Upper lobe of right lung (tissue), 1 donor: ENCODE results near the gene TSC2. TPM values are rescaled to one million over a fixed set of nuclear protein-coding genes. Genes with fewer than 3 reads are reported as not detected.
"Not testable (repeated sequence)": the region's sequence is repeated elsewhere in the genome, so short reads cannot be mapped to it uniquely, and the experiment has no call there.

Experiments
- ATAC-seq: fragments of 200-7000 bp; cut with Tn5 transposase; one replicate; pipeline ENCODE4 v1.9.1; 2020; ENCODE audit warnings: mild to moderate bottlenecking, moderate library complexity
- DNase-seq: peaks from one replicate; pipeline ENCODE4 v3.0.0-alpha.2; 2020
- H3K27ac ChIP-seq: fragments of 200-600 bp; one replicate; pipeline ENCODE4 v1.8.0; 2022
- H3K27me3 ChIP-seq: fragments of 200-600 bp; one replicate; pipeline ENCODE4 v1.8.0; 2022; ENCODE audit warnings: mild to moderate bottlenecking
- H3K36me3 ChIP-seq: fragments of 200-600 bp; one replicate; pipeline ENCODE4 v1.8.0; 2022
- H3K4me1 ChIP-seq: fragments of 200-600 bp; one replicate; pipeline ENCODE4 v1.8.0; 2022
- H3K4me3 ChIP-seq: fragments of 200-600 bp; one replicate; pipeline ENCODE4 v1.8.0; 2022; ENCODE audit warnings: mild to moderate bottlenecking
- H3K9me3 ChIP-seq: fragments of 200-600 bp; one replicate; pipeline ENCODE4 v1.8.0; 2022
- CTCF ChIP-seq: fragments of 200-600 bp; IDR thresholded peaks from one replicate; pipeline ENCODE4 v1.8.0; 2022; ENCODE audit warnings: antibody characterized with exemption
- intact Hi-C: fragments of 100-400 bp; cut with DNase I; formaldehyde crosslinking; loops from one replicate; pipeline ENCODE4 v1.11.0; 2022
- total RNA-seq: library from RNA; stranded (reverse); fragmentation: NEBNext Ultra II Directional; extraction: Animal tissue kit (Norgen Biotek cat#: 25700); gene quantifications from one replicate; pipeline ENCODE4 v1.2.1, GENCODE V29; 2021
- donor health status: DM: no; HTN: yes; CAD: no; lungs with severe emphysema.

TSC2 gene
- total RNA-seq, 1 donor from 2014 or later, result 119 TPM

GRCh38 chr16:2115591-2115973 is 67.8 kb downstream of the TSC2 start:
- Histone ChIP-seq H3K9me3 (no peaks in the 10 kb centered on the region), H3K4me1 (no peaks in the 10 kb centered on the region), H3K4me3 (no peak overlapping the region), H3K36me3 (peaks cover 26% of the 10 kb centered on the region), H3K27ac (no peak overlapping the region), H3K27me3 (no peaks in the 10 kb centered on the region)
- TF ChIP-seq CTCF, result no peak
- intact Hi-C loops, result no loop called here
- no peak for ATAC-seq
- DNase-seq, result no peak

GRCh38 chr16:2116428-2116827 is 68.6 kb downstream of the TSC2 start:
- H3K27ac ChIP-seq, H3K27me3 ChIP-seq, H3K9me3 ChIP-seq, DNase-seq, H3K4me3 ChIP-seq, ATAC-seq, H3K4me1 ChIP-seq, intact Hi-C loops: not testable (repeated sequence)
- H3K36me3 ChIP-seq, result peaks cover 19% of the 10 kb centered on the region

- intact Hi-C loops, H3K4me3 ChIP-seq, H3K4me1 ChIP-seq, H3K27me3 ChIP-seq, H3K27ac ChIP-seq, H3K9me3 ChIP-seq, ATAC-seq, DNase-seq: not testable (repeated sequence)
- peaks cover 14% of the 10 kb centered on the region for H3K36me3 ChIP-seq
These were observed 69.6 kb downstream of the TSC2 start for GRCh38 chr16:2117341-2117740.

GRCh38 chr16:2117960-2118722 is 70.4 kb downstream of the TSC2 start:
- intact Hi-C loops, H3K36me3 ChIP-seq, H3K27me3 ChIP-seq, DNase-seq, H3K4me1 ChIP-seq, H3K4me3 ChIP-seq, H3K9me3 ChIP-seq, ATAC-seq, H3K27ac ChIP-seq: not testable (repeated sequence)

GRCh38 chr16:2121325-2121724 is 73.5 kb downstream of the TSC2 start:
- intact Hi-C loops, ATAC-seq, H3K9me3 ChIP-seq, H3K4me3 ChIP-seq, H3K27ac ChIP-seq, H3K27me3 ChIP-seq, DNase-seq, H3K36me3 ChIP-seq: not testable (repeated sequence)
- H3K4me1 ChIP-seq, result peaks cover 19% of the 10 kb centered on the region
- peak; percentile 14 for TF ChIP-seq CTCF

GRCh38 chr16:2121853-2122252 is 74.1 kb downstream of the TSC2 start:
- intact Hi-C loops, result no loop called here
- Histone ChIP-seq H3K4me1 (peaks cover 25% of the 10 kb centered on the region), H3K36me3 (no peaks in the 10 kb centered on the region), H3K27me3 (no peaks in the 10 kb centered on the region), H3K4me3 (no peak overlapping the region), H3K27ac (no peak overlapping the region), H3K9me3 (no peaks in the 10 kb centered on the region)
- DNase-seq (no peak), ATAC-seq (no peak)
- TF ChIP-seq CTCF, result no peak

GRCh38 chr16:2122429-2122828 is 74.6 kb downstream of the TSC2 start:
- no peak overlapping the region for H3K4me3 ChIP-seq
- intact Hi-C loops, result no loop called here
- no peak for TF ChIP-seq CTCF
- DNase-seq (no peak), ATAC-seq (no peak)
- H3K4me1 ChIP-seq, result peaks cover 30% of the 10 kb centered on the region
- no peaks in the 10 kb centered on the region for H3K27me3 ChIP-seq
- no peaks in the 10 kb centered on the region for H3K36me3 ChIP-seq
- H3K9me3 ChIP-seq, result no peaks in the 10 kb centered on the region
- H3K27ac ChIP-seq, result no peak overlapping the region

GRCh38 chr16:2122934-2123683 is 75.3 kb downstream of the TSC2 start:
- intact Hi-C loops, H3K9me3 ChIP-seq, H3K27me3 ChIP-seq, H3K27ac ChIP-seq, DNase-seq, H3K36me3 ChIP-seq, ATAC-seq, H3K4me3 ChIP-seq: not testable (repeated sequence)
- peaks cover 30% of the 10 kb centered on the region for H3K4me1 ChIP-seq

- H3K36me3 ChIP-seq, DNase-seq, H3K4me3 ChIP-seq, H3K27me3 ChIP-seq, intact Hi-C loops, H3K9me3 ChIP-seq: not testable (repeated sequence)
- peak; percentile 0 for ATAC-seq
- Histone ChIP-seq H3K4me1 (peaks cover 35% of the 10 kb centered on the region), H3K27ac (peak overlapping the region; percentile 81)
These were observed 76.1 kb downstream of the TSC2 start for GRCh38 chr16:2123706-2124376.

GRCh38 chr16:2124377-2124693 is 76.5 kb downstream of the TSC2 start:
- Histone ChIP-seq H3K27ac (peak overlapping the region; percentile 81), H3K4me1 (peaks cover 35% of the 10 kb centered on the region), H3K4me3 (peak overlapping the region; percentile 11)
- intact Hi-C loops, H3K9me3 ChIP-seq, DNase-seq, H3K36me3 ChIP-seq, H3K27me3 ChIP-seq: not testable (repeated sequence)
- ATAC-seq, result peak; percentile 1
